Brain microvascular endothelial cell (primary cell): ENCODE data around the gene GABRD.
"Not testable (repeated sequence)": the region's sequence is repeated elsewhere in the genome, so short reads cannot be mapped to it uniquely, and the experiment has no call there.

Experiments
- DNase-seq: peaks from one replicate; pipeline ENCODE4 v3.0.0-alpha.2; 2020
- H3K27ac ChIP-seq: fragments of 250-450 bp; sonication (Bioruptor Pico); 2 replicates; pipeline ENCODE4 v1.5.1; 2020; ENCODE audit warnings: mild to moderate bottlenecking, moderate library complexity
- H3K27me3 ChIP-seq: fragments of 250-450 bp; sonication (Bioruptor Pico); replicated peaks from 2 replicates; pipeline ENCODE4 v1.5.1; 2020; ENCODE audit warnings: mild to moderate bottlenecking
- H3K36me3 ChIP-seq: fragments of 250-450 bp; sonication (Bioruptor Pico); replicated peaks from 2 replicates; pipeline ENCODE4 v1.5.1; 2020; ENCODE audit warnings: mild to moderate bottlenecking
- H3K4me3 ChIP-seq: 2 replicates; pipeline ENCODE4 v1.5.1; 2011; ENCODE audit warnings: low read depth, mild to moderate bottlenecking, control low read depth, low read length, moderate library complexity
- CTCF ChIP-seq: IDR thresholded peaks from 2 replicates; pipeline ENCODE4 v1.5.1; 2011; ENCODE audit warnings: low read depth, mild to moderate bottlenecking, moderate library complexity, low read length, control low read depth, inconsistent platforms; ENCODE audit errors: missing control alignments
- in situ Hi-C: cut with HindIII; loops from 2 replicates; pipeline ENCODE4 v1.10.0; 2017; ENCODE audit warnings: low sequenced_read_pairs, low pct_ligation_motif_present

Gene GABRD

GRCh38 chr1:1978108-1978507 lies 41.0 kb upstream of the GABRD start:
- no peak for TF ChIP-seq CTCF

GRCh38 chr1:1978690-1979481 lies 40.3 kb upstream of the GABRD start:
- H3K27me3 ChIP-seq, H3K36me3 ChIP-seq, DNase-seq, H3K4me3 ChIP-seq, in situ Hi-C loops, H3K27ac ChIP-seq: not testable (repeated sequence)

More at GRCh38 chr1:1978108-1978507, 41.0 kb upstream of the GABRD start:
- Histone ChIP-seq H3K27me3 (no peaks in the 10 kb centered on the region), H3K36me3 (no peaks in the 10 kb centered on the region), H3K27ac (no peak overlapping the region), H3K4me3 (no peak overlapping the region)
- no peak for DNase-seq
- in situ Hi-C loops = no loop called here

DNA sequence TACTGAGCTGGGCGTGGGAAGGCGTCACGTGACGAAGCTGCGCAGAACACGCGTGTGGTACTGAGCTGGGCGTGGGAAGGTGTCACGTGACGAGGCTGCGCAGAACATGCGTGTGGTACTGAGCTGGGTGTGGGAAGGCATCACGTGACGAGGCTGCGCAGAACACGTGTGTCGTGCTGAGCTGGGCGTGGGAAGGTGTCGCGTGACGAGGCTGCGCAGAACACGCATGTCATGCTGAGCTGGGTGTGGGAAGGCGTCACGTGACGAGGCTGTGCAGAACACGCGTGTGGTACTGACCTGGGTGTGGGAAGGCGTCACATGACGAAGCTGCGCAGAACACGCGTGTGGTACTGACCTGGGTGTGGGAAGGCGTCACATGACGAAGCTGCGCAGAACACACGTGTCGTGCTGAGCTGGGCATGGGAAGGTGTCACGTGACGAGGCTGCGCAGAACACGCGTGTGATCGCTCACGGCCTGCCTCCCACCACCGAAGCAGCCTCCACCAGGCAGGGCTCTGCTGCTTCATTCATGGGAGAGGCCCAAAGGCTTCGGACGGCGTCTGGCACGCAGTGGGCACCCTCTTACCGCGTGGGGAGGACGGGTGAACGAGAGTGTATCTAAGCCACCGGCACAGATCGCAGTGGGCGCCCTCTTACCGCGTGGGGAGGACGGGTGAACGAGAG lies 39.5 kb upstream of the GABRD start:
- DNase-seq = no peak
- Histone ChIP-seq H3K36me3 (no peaks in the 10 kb centered on the region), H3K4me3 (no peak overlapping the region), H3K27me3 (no peaks in the 10 kb centered on the region), H3K27ac (no peak overlapping the region)
- TF ChIP-seq CTCF = no peak
- in situ Hi-C loops = no loop called here

- H3K36me3 ChIP-seq = no peaks in the 10 kb centered on the region
- no peak for DNase-seq
- H3K27me3 ChIP-seq = no peaks in the 10 kb centered on the region
- no peak overlapping the region for H3K27ac ChIP-seq
- in situ Hi-C loops = no loop called here
- H3K4me3 ChIP-seq = no peak overlapping the region
- TF ChIP-seq CTCF = no peak
Measured at GRCh38 chr1:1980467-1981141, 38.5 kb upstream of the GABRD start.

DNA sequence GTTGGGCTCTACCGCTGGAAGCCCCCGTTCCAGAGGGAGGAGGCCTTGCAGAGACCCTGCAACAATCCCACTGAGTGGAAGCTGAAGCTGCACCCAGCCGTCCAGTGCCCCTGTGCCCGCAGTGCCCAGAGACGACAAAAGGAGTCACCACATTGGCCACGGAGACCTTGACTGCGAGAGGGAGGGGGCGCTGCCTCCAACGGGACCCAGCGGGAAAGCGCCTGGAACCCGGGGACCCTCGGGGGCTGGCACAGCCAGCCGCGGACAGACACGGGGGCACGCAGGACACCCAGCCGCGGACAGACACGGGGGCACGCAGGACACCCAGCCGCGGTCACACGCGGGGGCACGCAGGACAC lies 38.0 kb upstream of the GABRD start:
- no peak for TF ChIP-seq CTCF
- no peak overlapping the region for H3K27ac ChIP-seq
- H3K27me3 ChIP-seq = no peaks in the 10 kb centered on the region
- H3K36me3 ChIP-seq = no peaks in the 10 kb centered on the region
- no peak for DNase-seq
- in situ Hi-C loops = no loop called here
- no peak overlapping the region for H3K4me3 ChIP-seq

GRCh38 chr1:1981631-1982327 lies 37.4 kb upstream of the GABRD start:
- DNase-seq, H3K4me3 ChIP-seq, H3K36me3 ChIP-seq, H3K27ac ChIP-seq, in situ Hi-C loops, H3K27me3 ChIP-seq: not testable (repeated sequence)
